PC-3 (cell line): ENCODE results near the gene PTPRD. TPM values are rescaled to one million over a fixed set of nuclear protein-coding genes. Genes with fewer than 3 reads are reported as not detected.
"Not testable (repeated sequence)": the region's sequence is repeated elsewhere in the genome, so short reads cannot be mapped to it uniquely, and the experiment has no call there.

ENCODE experiments used
- ATAC-seq: fragments of 200-7000 bp; cut with Tn5 transposase; 2 replicates; pipeline ENCODE4 v1.9.1; 2020; ENCODE audit warnings: mild to moderate bottlenecking, moderate library complexity
- BruUV-seq: library from RNA; stranded (reverse); fragments of 400-500 nt; replicated peaks from 2 replicates; lab custom pipeline; 2021; lab: Mats Ljungman, UMichigan
- CTCF ChIA-PET: fragments of 300-600 bp; sonication (Branson Sonifier 250); formaldehyde crosslinking; loops from one replicate; lab custom pipeline; 2022; ENCODE audit warnings: antibody characterized with exemption; lab: Charles Lee
- POLR2A ChIA-PET: fragments of 300-600 bp; sonication (Branson Sonifier 250); formaldehyde crosslinking; loops from one replicate; lab custom pipeline; 2022; ENCODE audit warnings: antibody characterized with exemption; ENCODE audit not compliant: unreplicated experiment; lab: Charles Lee
- DNase-seq: peaks from one replicate; pipeline ENCODE4 v3.0.0-alpha.2; 2015
- H2AFZ ChIP-seq: fragments of 300-600 bp; sonication (generic); 2 replicates; pipeline ENCODE4 v1.6.0; 2016; ENCODE audit warnings: antibody characterized with exemption, low read length
- H3F3A ChIP-seq: fragments of 300-600 bp; sonication (generic); one replicate; pipeline ENCODE4 v1.6.0; 2017; ENCODE audit warnings: antibody characterized with exemption, low read length, control low read depth, mild to moderate bottlenecking; ENCODE audit not compliant: unreplicated experiment
- H3K27ac ChIP-seq: fragments of 300-600 bp; sonication (generic); 2 replicates; pipeline ENCODE4 v1.5.1; 2016; ENCODE audit warnings: mild to moderate bottlenecking, low read length
- H3K27me3 ChIP-seq: fragments of 300-600 bp; sonication (generic); 2 replicates; pipeline ENCODE4 v1.6.1; 2016; ENCODE audit warnings: low read length, mixed read lengths
- H3K36me3 ChIP-seq: fragments of 300-600 bp; sonication (generic); 2 replicates; pipeline ENCODE4 v1.6.1; 2016; ENCODE audit warnings: low read depth, mixed run types, low read length, mixed read lengths
- H3K4me1 ChIP-seq: fragments of 300-600 bp; sonication (generic); 2 replicates; pipeline ENCODE4 v1.5.1; 2016; ENCODE audit warnings: low read length; ENCODE audit not compliant: insufficient read depth
- H3K4me2 ChIP-seq: fragments of 300-600 bp; sonication (generic); 2 replicates; pipeline ENCODE4 v1.6.0; 2016; ENCODE audit warnings: low read length
- H3K4me3 ChIP-seq: fragments of 300-600 bp; sonication (generic); 2 replicates; pipeline ENCODE4 v1.5.1; 2016; ENCODE audit warnings: mild to moderate bottlenecking, low read length, mixed read lengths
- H3K79me2 ChIP-seq: fragments of 300-600 bp; sonication (generic); 2 replicates; pipeline ENCODE4 v1.6.1; 2017; ENCODE audit warnings: low read length, mixed read lengths
- H3K9ac ChIP-seq: fragments of 300-600 bp; sonication (generic); 2 replicates; pipeline ENCODE4 v1.6.0; 2016; ENCODE audit warnings: mild to moderate bottlenecking, low read length
- H3K9me2 ChIP-seq: fragments of 300-600 bp; sonication (generic); replicated peaks from 2 replicates; pipeline ENCODE4 v1.6.1; 2016; ENCODE audit warnings: mixed run types, low read length, mixed read lengths
- H3K9me3 ChIP-seq: fragments of 300-600 bp; sonication (generic); 2 replicates; pipeline ENCODE4 v1.6.1; 2016; ENCODE audit warnings: low read length, mixed read lengths
- H4K20me1 ChIP-seq: fragments of 300-600 bp; sonication (generic); 2 replicates; pipeline ENCODE4 v1.6.1; 2016; ENCODE audit warnings: low read length, mixed read lengths
- EZH2 ChIP-seq: fragments of 300-600 bp; sonication (generic); IDR thresholded peaks from one replicate; pipeline ENCODE4 v1.6.1; 2017; ENCODE audit warnings: antibody characterized with exemption, mild to moderate bottlenecking, low read length; ENCODE audit not compliant: unreplicated experiment
- EZH2phosphoT487 ChIP-seq: fragments of 300-600 bp; sonication (generic); IDR thresholded peaks from 2 replicates; pipeline ENCODE4 v1.6.1; 2018; ENCODE audit warnings: mild to moderate bottlenecking, antibody characterized with exemption, low read length, borderline replicate concordance
- intact Hi-C: fragments of 100-400 bp; cut with micrococcal nuclease; formaldehyde crosslinking; loops from 2 replicates; pipeline ENCODE4 v1.9.0; 2023
- total RNA-seq: library from RNA; depleted of rRNA; stranded (reverse); fragments of >200 nt; gene quantifications from 2 replicates; pipeline ENCODE4 v1.2.3, GENCODE V29; 2014
- TF ChIP-seq, protein P1 (sequence below): fragments of 300-600 bp; sonication (generic); conservative IDR thresholded peaks from 2 replicates; pipeline ENCODE4 v1.5.1; 2017; ENCODE audit warnings: antibody characterized with exemption, low read depth, mild to moderate bottlenecking, low read length

The PTPRD gene
- total RNA-seq, 1 experiment from 2014 or later: not detected

DNA sequence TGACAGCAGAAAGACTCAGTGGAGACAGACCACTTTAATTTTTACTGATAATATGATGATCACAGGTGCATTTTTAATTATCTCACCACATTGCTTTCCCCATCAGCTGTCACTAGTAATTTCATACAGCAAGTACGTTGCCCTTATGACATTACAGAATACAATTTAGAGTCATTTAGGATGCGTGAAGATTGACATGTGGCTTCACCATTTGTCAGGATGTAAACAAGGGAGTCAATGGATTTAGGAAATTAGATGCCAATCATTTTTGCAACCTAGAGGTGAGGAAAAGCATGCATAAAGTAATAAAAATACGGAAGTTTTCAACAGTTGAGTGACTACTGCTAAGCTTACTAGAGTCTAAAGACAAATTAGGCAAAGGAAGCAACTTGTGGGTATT, 1129.6 kb downstream of the PTPRD start:
- H3K9me3 ChIP-seq: no peaks in the 10 kb centered on the region
- TF ChIP-seq, protein P1, sequence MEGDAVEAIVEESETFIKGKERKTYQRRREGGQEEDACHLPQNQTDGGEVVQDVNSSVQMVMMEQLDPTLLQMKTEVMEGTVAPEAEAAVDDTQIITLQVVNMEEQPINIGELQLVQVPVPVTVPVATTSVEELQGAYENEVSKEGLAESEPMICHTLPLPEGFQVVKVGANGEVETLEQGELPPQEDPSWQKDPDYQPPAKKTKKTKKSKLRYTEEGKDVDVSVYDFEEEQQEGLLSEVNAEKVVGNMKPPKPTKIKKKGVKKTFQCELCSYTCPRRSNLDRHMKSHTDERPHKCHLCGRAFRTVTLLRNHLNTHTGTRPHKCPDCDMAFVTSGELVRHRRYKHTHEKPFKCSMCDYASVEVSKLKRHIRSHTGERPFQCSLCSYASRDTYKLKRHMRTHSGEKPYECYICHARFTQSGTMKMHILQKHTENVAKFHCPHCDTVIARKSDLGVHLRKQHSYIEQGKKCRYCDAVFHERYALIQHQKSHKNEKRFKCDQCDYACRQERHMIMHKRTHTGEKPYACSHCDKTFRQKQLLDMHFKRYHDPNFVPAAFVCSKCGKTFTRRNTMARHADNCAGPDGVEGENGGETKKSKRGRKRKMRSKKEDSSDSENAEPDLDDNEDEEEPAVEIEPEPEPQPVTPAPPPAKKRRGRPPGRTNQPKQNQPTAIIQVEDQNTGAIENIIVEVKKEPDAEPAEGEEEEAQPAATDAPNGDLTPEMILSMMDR: no peak
- no peak overlapping the region for H3K4me2 ChIP-seq
- H3K27ac ChIP-seq: no peak overlapping the region
- no peaks in the 10 kb centered on the region for H4K20me1 ChIP-seq
- H3F3A ChIP-seq: no peaks in the 10 kb centered on the region
- intact Hi-C loops: no loop called here
- DNase-seq (no peak), ATAC-seq (no peak)
- no peaks in the 10 kb centered on the region for H3K4me1 ChIP-seq
- H3K27me3 ChIP-seq: no peaks in the 10 kb centered on the region
- ChIA-PET POLR2A (no interaction called here), CTCF (no interaction called here)
- H2AFZ ChIP-seq: no peak overlapping the region
- no peak overlapping the region for H3K9ac ChIP-seq
- no peaks in the 10 kb centered on the region for H3K36me3 ChIP-seq
- no TSS peak for BruUV-seq
- no peaks in the 10 kb centered on the region for H3K79me2 ChIP-seq
- no peaks in the 10 kb centered on the region for H3K9me2 ChIP-seq
- no peak overlapping the region for H3K4me3 ChIP-seq

GRCh38 chr9:9478741-9479140, 1134.1 kb downstream of the PTPRD start:
- Histone ChIP-seq H3K9ac (no peak overlapping the region), H3K4me3 (no peak overlapping the region), H3K4me2 (no peak overlapping the region), H3K36me3 (no peaks in the 10 kb centered on the region), H2AFZ (no peak overlapping the region), H3K79me2 (no peaks in the 10 kb centered on the region), H3K27me3 (no peaks in the 10 kb centered on the region), H3K27ac (no peak overlapping the region), H3K9me2 (no peaks in the 10 kb centered on the region), H4K20me1 (no peaks in the 10 kb centered on the region), H3K4me1 (no peaks in the 10 kb centered on the region), H3K9me3 (0 out of 2 replicates have a peak, but pooled peaks cover 4% of the 10 kb centered on the region), H3F3A (no peaks in the 10 kb centered on the region)
- ChIA-PET POLR2A (no interaction called here), CTCF (no interaction called here)
- TF ChIP-seq, protein P1: no peak
- TF ChIP-seq EZH2phosphoT487: no peak
- TF ChIP-seq EZH2: no peak
- ATAC-seq (no peak), DNase-seq (no peak)
- intact Hi-C loops: no loop called here
- BruUV-seq: no TSS peak

- Histone ChIP-seq H3K36me3 (no peaks in the 10 kb centered on the region), H3K4me2 (no peak overlapping the region), H3K9ac (no peak overlapping the region), H3K4me1 (no peaks in the 10 kb centered on the region), H3K4me3 (no peak overlapping the region), H3K9me2 (no peaks in the 10 kb centered on the region), H3K27me3 (no peaks in the 10 kb centered on the region), H3K27ac (no peak overlapping the region), H4K20me1 (no peaks in the 10 kb centered on the region), H2AFZ (no peak overlapping the region), H3K79me2 (no peaks in the 10 kb centered on the region), H3K9me3 (0 out of 2 replicates have a peak, but pooled peaks cover 4% of the 10 kb centered on the region), H3F3A (no peaks in the 10 kb centered on the region)
- ChIA-PET CTCF (no interaction called here), POLR2A (no interaction called here)
- intact Hi-C loops: no loop called here
- BruUV-seq: no TSS peak
- TF ChIP-seq, protein P1: no peak
- no peak for TF ChIP-seq EZH2
- no peak for TF ChIP-seq EZH2phosphoT487
- DNase-seq (no peak), ATAC-seq (no peak)
Measured at GRCh38 chr9:9469271-9469670, 1143.5 kb downstream of the PTPRD start.

DNA sequence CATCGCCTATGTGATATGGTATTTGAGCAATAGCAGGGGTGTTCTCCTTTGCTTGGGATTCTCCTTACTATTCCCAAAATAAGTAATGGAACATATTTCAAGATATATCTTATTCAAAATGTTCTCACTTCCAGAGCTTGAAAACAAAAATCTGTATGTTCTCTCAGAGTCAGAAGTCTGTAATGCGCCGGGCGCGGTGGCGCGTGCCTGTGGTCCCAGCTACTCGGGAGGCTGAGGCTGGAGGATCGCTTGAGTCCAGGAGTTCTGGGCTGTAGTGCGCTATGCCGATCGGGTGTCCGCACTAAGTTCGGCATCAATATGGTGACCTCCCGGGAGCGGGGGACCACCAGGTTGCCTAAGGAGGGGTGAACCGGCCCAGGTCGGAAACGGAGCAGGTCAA, 1170.9 kb downstream of the PTPRD start:
- BruUV-seq, DNase-seq, H3K9ac ChIP-seq, ATAC-seq, H4K20me1 ChIP-seq, H3K4me3 ChIP-seq, H2AFZ ChIP-seq, H3K79me2 ChIP-seq, H3F3A ChIP-seq, H3K27me3 ChIP-seq, H3K27ac ChIP-seq, H3K9me3 ChIP-seq, H3K36me3 ChIP-seq, H3K9me2 ChIP-seq, H3K4me2 ChIP-seq, CTCF ChIA-PET, POLR2A ChIA-PET, intact Hi-C loops, H3K4me1 ChIP-seq: not testable (repeated sequence)
